Astrocyte (in vitro differentiated cells and primary cell): ENCODE data around the gene LTBP2.

Source experiments
- EZH2 ChIP-seq: IDR thresholded peaks from 2 replicates; pipeline ENCODE4 v1.6.1; 2012; ENCODE audit warnings: mild to moderate bottlenecking, low read length, inconsistent platforms; ENCODE audit not compliant: insufficient read depth
- TF ChIP-seq, protein P1 (sequence below): IDR thresholded peaks from 2 replicates; pipeline ENCODE4 v1.5.1; 2011; ENCODE audit warnings: low read depth, mild to moderate bottlenecking, inconsistent platforms, low read length, moderate library complexity; ENCODE audit not compliant: insufficient read depth

DNA sequence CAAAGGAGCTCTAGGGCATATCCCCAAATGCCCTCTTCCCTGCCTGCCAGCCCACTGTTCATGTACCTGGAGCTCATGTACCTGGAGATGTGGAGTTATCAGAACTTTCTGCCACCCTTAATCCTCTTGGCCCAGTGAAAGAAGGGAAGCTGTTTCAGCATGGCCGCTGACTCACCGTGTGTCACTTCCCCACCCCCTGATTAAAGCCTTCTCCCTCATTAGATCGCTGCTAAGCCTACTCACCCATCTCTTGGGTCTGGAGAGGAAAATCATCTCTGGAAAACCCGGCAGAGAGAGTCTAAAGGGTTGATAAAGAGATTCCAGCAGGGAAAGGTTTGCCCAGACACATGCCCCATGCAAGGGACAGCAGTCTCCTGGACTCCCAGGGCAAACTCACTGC lies 4.5 kb upstream of the LTBP2 start:
- TF ChIP-seq, protein P1, sequence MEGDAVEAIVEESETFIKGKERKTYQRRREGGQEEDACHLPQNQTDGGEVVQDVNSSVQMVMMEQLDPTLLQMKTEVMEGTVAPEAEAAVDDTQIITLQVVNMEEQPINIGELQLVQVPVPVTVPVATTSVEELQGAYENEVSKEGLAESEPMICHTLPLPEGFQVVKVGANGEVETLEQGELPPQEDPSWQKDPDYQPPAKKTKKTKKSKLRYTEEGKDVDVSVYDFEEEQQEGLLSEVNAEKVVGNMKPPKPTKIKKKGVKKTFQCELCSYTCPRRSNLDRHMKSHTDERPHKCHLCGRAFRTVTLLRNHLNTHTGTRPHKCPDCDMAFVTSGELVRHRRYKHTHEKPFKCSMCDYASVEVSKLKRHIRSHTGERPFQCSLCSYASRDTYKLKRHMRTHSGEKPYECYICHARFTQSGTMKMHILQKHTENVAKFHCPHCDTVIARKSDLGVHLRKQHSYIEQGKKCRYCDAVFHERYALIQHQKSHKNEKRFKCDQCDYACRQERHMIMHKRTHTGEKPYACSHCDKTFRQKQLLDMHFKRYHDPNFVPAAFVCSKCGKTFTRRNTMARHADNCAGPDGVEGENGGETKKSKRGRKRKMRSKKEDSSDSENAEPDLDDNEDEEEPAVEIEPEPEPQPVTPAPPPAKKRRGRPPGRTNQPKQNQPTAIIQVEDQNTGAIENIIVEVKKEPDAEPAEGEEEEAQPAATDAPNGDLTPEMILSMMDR = no peak
- TF ChIP-seq EZH2 = no peak
